MM.1S (cell line): ENCODE results near the gene NUTM1.

ENCODE experiments used
- CTCF ChIP-seq: fragments of 300-600 bp; sonication (generic); IDR thresholded peaks from 2 replicates; pipeline ENCODE4 v1.5.1; 2016; ENCODE audit warnings: antibody characterized with exemption, low read length, mixed read lengths
- EZH2 ChIP-seq: fragments of 300-600 bp; sonication (generic); optimal IDR thresholded peaks from 2 replicates; pipeline ENCODE3; 2017; ENCODE audit warnings: low read depth, mild to moderate bottlenecking, antibody characterized with exemption, low read length, mixed read lengths

GRCh38 chr15:34330279-34330678 is 12.8 kb upstream of the NUTM1 start:
- no peak for TF ChIP-seq CTCF
- no peak for TF ChIP-seq EZH2
